NCI-H2227 treated with DMSO at 0.1 percent for 48 hours (cell line): ENCODE measurements around the gene WSCD2.

ENCODE experiments used
- DNase-seq: peaks from one replicate; lab custom pipeline; 2025; lab: John Stamatoyannopoulos, UW

WSCD2 gene

DNA sequence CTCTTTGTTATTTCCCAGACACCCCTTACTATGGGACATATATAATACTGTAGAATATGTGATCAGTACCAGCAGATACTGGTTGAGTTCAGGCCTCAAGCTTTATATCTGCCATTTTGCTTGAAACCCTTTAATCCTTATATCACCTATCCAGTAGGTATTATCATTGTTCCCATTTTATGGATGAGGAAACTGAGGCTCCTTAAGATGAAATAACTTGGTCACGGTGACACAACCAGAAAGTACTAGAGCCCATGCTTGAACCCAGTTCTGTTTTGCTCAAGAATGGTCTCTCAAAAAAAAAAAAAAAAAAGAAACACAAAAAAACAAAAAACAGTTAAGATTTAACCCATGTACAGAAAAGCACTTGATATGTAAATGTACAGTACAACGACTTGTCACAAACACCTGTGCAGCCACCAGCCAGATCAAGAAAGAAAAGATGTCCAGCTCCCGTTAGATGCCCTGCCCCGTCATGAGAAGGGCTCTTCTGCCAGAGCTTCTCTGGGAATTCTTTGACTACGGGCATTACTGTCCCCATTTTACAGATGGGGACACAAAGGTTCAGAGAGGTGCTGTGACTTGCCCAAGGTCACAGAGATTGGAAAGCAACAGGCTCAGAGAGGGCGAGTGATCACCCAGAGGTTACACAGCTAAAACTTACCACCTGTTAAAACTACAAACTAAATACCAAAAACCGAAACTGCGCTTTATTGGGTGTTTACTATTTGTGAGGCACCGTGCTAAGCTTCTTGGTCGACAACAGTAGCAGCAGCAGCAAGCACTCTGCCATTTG is 669 bp upstream of the WSCD2 start:
- DNase-seq, result no peak

DNA sequence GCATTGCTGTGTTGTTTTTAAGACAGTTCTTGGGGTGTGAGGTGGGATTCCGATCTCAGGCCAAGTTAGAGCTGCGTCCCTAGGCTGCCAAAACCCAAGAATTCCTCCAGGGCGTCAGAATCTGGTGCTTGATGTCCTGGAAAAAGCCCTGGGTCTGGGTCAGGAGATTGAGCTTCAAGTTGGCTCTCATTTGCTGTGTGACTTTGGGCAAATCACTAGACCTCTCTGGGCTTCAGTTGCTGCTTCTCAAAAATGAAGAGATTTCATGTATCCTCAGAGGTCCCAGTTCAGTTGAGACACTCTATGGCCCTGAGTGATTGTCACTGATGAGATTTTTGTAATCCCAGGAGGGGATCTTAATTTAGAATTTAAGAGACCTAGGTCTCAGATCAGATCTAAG is 1.9 kb downstream of the WSCD2 start:
- DNase-seq, result no peak

GRCh38 chr12:108131657-108132126 is 2.6 kb downstream of the WSCD2 start:
- peak; percentile 19 for DNase-seq

- DNase-seq, result no peak
Measured at GRCh38 chr12:108133482-108133881, 4.4 kb downstream of the WSCD2 start.

GRCh38 chr12:108134744-108135143 is 5.7 kb downstream of the WSCD2 start:
- DNase-seq, result no peak

DNA sequence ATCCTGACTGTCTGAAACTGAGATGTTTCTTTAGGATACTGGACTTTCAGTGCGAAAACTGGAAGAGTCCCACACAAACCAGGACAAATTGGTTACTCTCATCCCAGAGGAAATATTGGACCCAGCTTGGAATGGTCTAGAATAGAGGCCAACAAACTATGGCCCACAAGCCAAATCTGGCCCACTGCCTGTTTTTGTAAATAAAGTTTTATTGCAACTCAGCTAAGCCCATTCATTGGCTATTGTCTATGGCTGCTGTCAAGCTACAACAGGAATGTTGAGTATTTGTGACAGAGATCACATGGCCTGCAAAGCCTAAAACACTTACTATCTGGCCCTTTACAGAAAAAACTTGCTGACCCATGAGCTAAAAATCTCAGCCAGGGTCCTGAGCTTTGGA is 6.5 kb downstream of the WSCD2 start:
- DNase-seq, result no peak

DNA sequence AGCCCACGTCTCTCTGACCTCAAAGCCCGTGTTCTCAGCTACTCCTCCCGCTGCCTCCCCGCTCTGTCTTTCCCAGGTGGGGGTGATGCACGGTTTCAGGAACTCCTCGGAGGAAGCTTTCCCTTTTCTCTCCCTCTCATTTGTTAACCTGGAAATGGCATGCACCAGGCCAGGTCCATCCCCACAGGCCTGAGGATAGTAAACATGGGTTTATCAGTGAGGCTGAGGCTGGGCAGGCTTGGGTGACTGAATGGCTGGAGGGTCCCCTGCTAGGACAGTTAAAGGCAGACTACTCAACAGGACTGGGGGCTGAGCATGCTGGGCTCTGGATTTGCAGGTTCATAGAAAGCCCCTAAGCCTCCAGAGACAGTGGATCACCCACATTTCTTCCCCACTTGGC is 7.6 kb downstream of the WSCD2 start:
- no peak for DNase-seq

DNA sequence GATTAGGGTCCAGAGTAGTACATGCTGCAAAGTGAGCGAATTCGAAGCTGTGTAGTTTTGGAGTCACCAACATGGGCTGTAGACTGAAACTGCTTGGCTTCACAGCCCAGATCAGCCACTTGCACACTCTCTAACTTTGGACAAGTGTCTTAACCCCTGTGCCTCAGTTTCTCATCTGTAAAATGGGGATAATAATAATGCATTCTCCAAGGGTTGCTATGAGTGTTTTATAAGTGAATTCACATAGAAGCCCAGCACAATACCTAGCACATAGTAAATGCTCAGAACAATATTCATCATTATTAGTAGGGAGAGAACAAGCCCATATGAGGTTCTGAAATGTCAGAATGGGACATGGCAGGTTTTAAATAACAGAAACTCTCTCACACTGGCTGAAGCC is 10.4 kb downstream of the WSCD2 start:
- no peak for DNase-seq

GRCh38 chr12:108140501-108140900 is 11.4 kb downstream of the WSCD2 start:
- DNase-seq, result no peak

- no peak for DNase-seq
Measured at GRCh38 chr12:108141600-108142130, 12.6 kb downstream of the WSCD2 start.

GRCh38 chr12:108143144-108143543 is 14.1 kb downstream of the WSCD2 start:
- no peak for DNase-seq

DNA sequence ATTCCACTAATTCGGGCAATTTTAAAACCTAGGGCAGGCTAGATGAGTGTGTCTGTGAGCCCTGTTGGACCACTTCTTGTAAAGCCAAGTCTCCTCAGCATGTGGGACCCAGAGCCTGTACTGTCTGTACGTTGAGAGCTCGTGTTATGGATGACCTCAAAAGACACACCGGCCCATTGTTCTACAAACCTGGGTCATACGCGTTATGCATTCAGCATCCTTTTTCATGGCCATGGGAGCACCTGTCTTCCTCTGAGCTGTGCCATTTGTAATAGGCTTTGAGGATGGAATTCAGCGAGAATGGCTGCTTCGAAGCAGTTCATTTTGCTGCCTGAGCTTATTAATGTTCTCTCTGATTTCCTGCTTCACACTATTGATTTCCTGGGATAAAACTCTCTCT is 15.0 kb downstream of the WSCD2 start:
- no peak for DNase-seq

DNA sequence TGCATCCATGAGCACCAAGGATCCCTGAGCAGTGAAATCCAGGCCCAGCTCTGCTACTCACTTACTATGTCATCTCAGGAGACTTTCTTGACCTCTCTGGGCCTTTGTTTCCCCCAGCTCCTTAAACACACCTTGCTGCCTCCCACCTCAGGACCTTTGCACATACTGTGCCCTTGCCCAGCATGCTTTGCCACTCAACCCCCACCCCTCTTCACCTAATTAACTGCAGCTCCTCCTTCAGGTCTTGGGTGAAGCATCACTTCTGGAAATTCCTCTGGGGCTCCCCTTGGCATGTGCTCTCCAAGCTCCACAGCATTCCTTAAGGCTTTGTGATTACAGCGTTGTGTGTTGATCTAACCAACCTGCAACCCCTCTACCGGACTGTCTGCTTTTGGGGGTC is 15.9 kb downstream of the WSCD2 start:
- DNase-seq, result no peak

- no peak for DNase-seq
Measured at GRCh38 chr12:108146035-108146893, 17.2 kb downstream of the WSCD2 start.

DNA sequence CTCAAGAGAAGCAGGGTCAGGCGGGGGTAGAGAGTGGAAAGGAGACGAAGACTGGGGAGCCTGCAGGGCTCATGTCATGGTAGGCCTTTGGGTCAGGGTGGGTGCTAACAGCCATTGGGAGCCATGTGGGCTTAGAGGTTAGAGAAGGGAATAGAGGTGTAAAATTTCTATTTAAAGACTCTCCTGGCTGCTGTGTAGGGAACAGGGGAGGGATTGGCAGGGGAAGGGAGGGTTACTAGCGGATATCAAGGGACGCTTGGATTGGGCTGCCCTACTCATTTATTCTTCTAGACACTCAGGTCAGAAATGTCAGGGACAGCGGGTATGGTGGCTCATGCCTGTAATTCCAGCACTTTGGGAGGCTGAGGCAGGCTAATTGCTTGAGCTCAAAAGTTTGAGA is 18.2 kb downstream of the WSCD2 start:
- no peak for DNase-seq

DNA sequence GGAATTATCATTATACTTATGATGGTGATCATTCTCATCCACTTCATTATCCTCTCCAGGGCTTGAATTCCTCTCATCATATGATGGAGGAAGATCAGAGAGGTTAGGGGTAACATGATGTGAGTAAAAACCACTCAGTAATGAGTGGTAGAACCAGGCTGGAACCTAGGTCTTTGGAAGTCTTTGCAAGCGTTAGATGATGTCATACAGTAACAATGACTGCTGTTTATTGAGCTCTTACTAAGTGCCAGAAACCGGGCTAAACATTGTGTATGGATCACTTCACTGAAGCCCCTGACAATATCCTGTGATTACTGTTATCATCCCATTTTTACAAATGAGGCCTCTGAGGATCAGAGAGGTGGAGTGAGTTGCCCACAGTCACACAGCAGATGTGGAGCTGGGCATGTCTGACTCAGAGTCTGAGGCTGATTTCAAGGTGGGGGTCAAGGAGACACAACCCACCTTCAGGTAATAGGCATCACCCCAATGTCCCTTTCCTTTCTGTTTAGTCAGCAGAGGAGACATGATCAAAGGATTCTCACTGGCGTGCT is 19.5 kb downstream of the WSCD2 start:
- DNase-seq, result no peak

DNA sequence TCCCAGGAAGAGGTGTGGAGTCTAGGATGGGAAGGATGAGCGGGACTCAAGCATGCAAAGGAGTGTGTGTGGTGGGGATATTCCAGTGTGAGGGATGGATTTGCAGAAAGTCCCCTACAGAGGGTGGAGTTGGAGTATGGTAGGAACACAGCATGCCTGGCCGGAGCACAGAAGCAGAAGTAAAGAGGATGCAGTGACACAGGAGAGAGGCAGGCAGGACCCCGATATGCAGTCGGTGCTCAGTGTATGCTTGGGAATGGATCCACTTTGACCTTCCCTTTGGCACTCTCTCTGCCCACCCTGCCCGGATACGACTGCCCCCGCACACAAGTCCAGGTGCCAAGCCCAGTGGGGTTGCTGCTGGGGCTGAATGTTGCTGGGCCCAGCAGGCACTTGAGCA is 21.3 kb downstream of the WSCD2 start:
- no peak for DNase-seq

GRCh38 chr12:108151533-108152169 is 22.6 kb downstream of the WSCD2 start:
- DNase-seq, result no peak

GRCh38 chr12:108152170-108152538 is 23.1 kb downstream of the WSCD2 start:
- no peak for DNase-seq

DNA sequence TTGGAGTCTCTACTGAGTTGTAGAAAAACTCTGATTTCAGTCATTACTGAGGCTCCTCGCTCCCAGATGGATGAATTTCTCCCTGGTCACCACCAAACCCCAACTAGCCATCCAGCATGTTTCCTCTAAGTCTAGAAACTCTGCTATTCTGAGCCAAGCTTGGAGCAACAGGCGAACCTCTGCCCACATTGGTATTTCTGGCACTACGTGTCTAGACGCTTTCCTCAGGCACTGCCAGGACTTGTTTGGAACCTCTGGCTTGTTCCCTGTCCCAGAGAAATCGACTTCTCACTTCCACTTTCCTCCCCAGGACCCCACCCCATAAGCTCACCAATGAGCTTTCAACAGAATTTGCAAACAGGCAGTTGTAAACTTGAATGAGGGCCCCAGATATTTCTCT is 27.6 kb downstream of the WSCD2 start:
- no peak for DNase-seq

- no peak for DNase-seq
Measured at GRCh38 chr12:108157870-108158459, 28.9 kb downstream of the WSCD2 start.

GRCh38 chr12:108162207-108162606 is 33.1 kb downstream of the WSCD2 start:
- DNase-seq, result no peak
